ENCODE data around the gene KIRREL2. TPM values are rescaled to one million over a fixed set of nuclear protein-coding genes. Genes with fewer than 3 reads are reported as not detected.

Gene KIRREL2
- total RNA-seq, 1 donor from 2014 or later: 0.12 TPM

DNA sequence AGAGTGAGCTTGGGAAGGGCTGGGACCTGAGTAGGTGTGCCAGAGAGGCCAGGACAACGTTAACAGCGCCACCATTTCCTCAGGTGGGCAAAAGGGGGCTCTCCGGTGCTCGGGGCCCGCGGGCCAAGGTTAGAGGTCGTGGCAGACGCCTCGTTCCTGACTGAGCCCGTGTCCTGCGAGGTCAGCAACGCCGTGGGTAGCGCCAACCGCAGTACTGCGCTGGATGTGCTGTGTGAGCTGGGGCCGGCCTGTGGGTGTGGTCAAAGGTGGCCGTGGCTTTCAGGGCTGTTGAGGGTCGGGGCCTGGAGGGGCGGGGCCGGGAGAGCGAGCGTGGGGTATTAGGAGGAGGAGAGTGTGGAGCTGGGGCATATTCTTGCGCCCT is 3.7 kb downstream of the KIRREL2 start:
- Histone ChIP-seq H3K27me3 (ENCODE audit: low read depth) (peaks cover 73% of the 10 kb centered on the region), H3K4me1 (peaks cover 13% of the 10 kb centered on the region), H3K27ac (no peak overlapping the region), H3K36me3 (no peaks in the 10 kb centered on the region), H3K9me3 (no peaks in the 10 kb centered on the region), H3K4me3 (no peak overlapping the region)
- ATAC-seq (no peak), DNase-seq (no peak)
- intact Hi-C loops (cut with DNase I): no loop called here
- TF ChIP-seq, protein P1, sequence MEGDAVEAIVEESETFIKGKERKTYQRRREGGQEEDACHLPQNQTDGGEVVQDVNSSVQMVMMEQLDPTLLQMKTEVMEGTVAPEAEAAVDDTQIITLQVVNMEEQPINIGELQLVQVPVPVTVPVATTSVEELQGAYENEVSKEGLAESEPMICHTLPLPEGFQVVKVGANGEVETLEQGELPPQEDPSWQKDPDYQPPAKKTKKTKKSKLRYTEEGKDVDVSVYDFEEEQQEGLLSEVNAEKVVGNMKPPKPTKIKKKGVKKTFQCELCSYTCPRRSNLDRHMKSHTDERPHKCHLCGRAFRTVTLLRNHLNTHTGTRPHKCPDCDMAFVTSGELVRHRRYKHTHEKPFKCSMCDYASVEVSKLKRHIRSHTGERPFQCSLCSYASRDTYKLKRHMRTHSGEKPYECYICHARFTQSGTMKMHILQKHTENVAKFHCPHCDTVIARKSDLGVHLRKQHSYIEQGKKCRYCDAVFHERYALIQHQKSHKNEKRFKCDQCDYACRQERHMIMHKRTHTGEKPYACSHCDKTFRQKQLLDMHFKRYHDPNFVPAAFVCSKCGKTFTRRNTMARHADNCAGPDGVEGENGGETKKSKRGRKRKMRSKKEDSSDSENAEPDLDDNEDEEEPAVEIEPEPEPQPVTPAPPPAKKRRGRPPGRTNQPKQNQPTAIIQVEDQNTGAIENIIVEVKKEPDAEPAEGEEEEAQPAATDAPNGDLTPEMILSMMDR (IDR thresholded peaks at IDR 0.05): no peak

DNA sequence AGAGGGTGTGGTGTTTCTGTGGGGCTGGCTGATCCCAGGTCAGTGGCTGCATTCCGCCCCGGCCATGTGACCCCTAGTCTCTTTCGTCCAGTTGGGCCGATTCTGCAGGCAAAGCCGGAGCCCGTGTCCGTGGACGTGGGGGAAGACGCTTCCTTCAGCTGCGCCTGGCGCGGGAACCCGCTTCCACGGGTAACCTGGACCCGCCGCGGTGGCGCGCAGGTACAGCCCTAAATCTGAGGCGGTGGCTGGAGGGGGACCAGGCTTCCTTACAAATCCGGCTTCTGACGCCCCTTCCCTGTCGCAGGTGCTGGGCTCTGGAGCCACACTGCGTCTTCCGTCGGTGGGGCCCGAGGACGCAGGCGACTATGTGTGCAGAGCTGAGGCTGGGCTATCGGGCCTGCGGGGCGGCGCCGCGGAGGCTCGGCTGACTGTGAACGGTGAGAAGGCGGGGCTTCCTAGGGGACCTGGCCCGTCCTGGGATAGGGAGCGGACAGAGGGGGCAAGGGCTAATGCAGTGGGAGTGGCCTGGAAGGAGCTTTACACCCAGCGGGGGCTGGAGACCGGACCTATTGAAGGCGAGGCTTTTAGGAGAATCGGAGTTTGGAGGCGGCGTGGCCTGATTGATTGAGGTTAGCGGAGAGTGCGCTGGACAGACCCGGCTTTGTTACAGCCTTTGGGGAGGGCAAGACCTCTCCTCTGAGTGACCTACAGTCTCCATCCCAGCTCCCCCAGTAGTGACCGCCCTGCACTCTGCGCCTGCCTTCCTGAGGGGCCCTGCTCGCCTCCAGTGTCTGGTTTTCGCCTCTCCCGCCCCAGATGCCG is 4.3 kb downstream of the KIRREL2 start:
- Histone ChIP-seq H3K36me3 (no peaks in the 10 kb centered on the region), H3K4me1 (peaks cover 12% of the 10 kb centered on the region), H3K9me3 (no peaks in the 10 kb centered on the region), H3K4me3 (no peak overlapping the region), H3K27ac (no peak overlapping the region), H3K27me3 (ENCODE audit: low read depth) (peaks cover 68% of the 10 kb centered on the region)
- DNase-seq: no peak
- intact Hi-C loops (cut with DNase I): no loop called here
- TF ChIP-seq, protein P1 (IDR thresholded peaks at IDR 0.05): no peak
- peak; percentile 35 to 37 for ATAC-seq

DNA sequence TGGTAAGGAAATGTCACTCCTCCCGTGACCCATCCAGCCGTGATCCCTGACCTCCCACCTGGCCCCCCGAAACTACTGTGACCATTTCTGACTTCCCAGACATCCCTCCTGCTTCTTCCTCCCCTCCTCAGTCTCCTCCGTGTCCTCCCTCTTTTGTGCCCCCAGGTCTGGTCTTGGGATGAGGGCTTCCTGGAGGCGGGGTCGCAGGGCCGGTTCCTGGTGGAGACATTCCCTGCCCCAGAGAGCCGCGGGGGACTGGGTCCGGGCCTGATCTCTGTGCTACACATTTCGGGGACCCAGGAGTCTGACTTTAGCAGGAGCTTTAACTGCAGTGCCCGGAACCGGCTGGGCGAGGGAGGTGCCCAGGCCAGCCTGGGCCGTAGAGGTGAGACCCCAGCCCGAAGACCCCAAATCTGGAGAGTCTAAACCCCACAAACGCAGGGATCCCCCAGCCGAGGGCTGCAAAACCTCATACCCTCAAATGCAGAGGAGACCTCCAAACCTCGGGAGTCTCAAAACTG is 5.0 kb downstream of the KIRREL2 start:
- intact Hi-C loops (cut with DNase I): no loop called here
- Histone ChIP-seq H3K9me3 (no peaks in the 10 kb centered on the region), H3K4me1 (peaks cover 6% of the 10 kb centered on the region), H3K27me3 (ENCODE audit: low read depth) (peaks cover 62% of the 10 kb centered on the region), H3K4me3 (no peak overlapping the region), H3K36me3 (no peaks in the 10 kb centered on the region), H3K27ac (no peak overlapping the region)
- TF ChIP-seq, protein P1 (IDR thresholded peaks at IDR 0.05): no peak
- DNase-seq (no peak), ATAC-seq (no peak)

DNA sequence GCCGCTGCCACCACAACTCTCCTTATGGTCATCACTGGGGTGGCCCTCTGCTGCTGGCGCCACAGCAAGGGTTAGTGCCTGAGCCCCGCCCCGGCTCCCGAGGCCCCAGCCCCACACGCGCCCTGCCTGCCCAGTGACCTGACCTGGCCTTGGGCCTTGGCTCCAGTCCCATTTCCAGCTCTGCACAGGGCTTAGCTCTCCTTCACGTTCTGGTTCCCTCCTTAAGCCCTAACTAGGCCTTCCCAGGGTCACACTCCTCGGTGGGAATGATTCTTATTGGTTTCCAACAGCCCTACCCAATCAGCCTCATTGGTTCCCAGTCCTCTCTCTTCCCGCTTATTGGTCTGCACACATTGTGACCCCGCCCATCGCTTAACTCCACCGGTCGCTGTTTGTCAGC is 5.8 kb downstream of the KIRREL2 start:
- intact Hi-C loops (cut with DNase I): no loop called here
- TF ChIP-seq, protein P1 (IDR thresholded peaks at IDR 0.05): no peak

DNA sequence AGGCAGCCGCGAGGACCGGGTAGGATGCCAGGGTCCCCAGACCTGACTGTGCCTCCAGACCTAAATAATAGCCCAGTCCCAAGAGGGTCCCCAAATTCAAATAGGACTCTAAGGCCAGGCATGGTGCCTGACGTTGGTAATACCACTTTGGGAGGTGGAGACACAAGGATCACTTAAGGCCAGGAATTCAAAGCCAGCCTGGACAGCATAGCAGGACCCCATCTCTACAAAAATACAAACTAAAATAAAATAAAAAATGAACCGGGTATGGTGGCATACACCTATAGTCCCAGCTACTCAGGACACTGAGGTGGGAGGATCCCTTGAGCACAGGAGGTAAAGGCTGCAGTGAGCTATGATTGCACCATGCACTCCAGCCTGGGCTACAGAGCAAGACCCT is 6.3 kb downstream of the KIRREL2 start:
- H3K27ac ChIP-seq: no peak overlapping the region
- intact Hi-C loops (cut with DNase I): no loop called here
- no peak overlapping the region for H3K4me3 ChIP-seq
- TF ChIP-seq, protein P1 (IDR thresholded peaks at IDR 0.05): no peak
- no peaks in the 10 kb centered on the region for H3K36me3 ChIP-seq
- DNase-seq (no peak), ATAC-seq (no peak)
- no peaks in the 10 kb centered on the region for H3K4me1 ChIP-seq
- H3K27me3 ChIP-seq (ENCODE audit: low read depth): peaks cover 50% of the 10 kb centered on the region
- H3K9me3 ChIP-seq: no peaks in the 10 kb centered on the region

More for the DNA sequence above, 5.8 kb downstream of the KIRREL2 start:
- no peak overlapping the region for H3K4me3 ChIP-seq
- DNase-seq: no peak
- no peaks in the 10 kb centered on the region for H3K4me1 ChIP-seq
- H3K36me3 ChIP-seq: no peaks in the 10 kb centered on the region
- H3K27me3 ChIP-seq (ENCODE audit: low read depth): peaks cover 53% of the 10 kb centered on the region
- no peak for ATAC-seq
- no peaks in the 10 kb centered on the region for H3K9me3 ChIP-seq
- H3K27ac ChIP-seq: no peak overlapping the region

Measured in lower lobe of right lung (tissue), 2 donors.